ENCODE data around the gene NEDD4.
A peak's percentile ranks its signal among the peaks of the same experiment; 100 is the strongest.
"Not testable (repeated sequence)": the region's sequence is repeated elsewhere in the genome, so short reads cannot be mapped to it uniquely, and the experiment has no call there.

The NEDD4 gene

DNA sequence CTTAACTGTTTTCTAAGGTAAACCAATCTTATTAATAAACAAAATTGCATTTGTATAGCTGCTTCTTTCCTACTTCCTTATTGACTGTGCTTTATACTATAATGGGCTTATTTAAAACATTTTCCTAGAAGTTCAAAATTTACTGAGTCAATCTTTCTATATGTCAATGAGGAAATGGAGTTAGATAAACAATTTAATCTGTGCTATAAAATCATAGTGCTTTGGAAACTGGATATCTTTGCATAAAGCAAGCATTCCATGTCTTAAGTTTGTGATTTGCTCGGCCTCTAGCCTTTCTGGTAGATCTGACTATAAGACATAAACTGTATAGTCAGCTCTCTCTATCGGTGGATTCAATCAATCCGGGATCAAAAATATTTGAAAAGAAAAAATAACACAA, 99.6 kb downstream of the NEDD4 start:
- DNase-seq (ENCODE audit: low read depth): no peak

GRCh38 chr15:55891196-55891595, 102.2 kb downstream of the NEDD4 start:
- DNase-seq (ENCODE audit: low read depth): no peak

- DNase-seq (ENCODE audit: low read depth): no peak
Observed at GRCh38 chr15:55884223-55884622, 109.2 kb downstream of the NEDD4 start.

GRCh38 chr15:55879181-55879580, 114.2 kb downstream of the NEDD4 start:
- DNase-seq (ENCODE audit: low read depth): no peak

DNA sequence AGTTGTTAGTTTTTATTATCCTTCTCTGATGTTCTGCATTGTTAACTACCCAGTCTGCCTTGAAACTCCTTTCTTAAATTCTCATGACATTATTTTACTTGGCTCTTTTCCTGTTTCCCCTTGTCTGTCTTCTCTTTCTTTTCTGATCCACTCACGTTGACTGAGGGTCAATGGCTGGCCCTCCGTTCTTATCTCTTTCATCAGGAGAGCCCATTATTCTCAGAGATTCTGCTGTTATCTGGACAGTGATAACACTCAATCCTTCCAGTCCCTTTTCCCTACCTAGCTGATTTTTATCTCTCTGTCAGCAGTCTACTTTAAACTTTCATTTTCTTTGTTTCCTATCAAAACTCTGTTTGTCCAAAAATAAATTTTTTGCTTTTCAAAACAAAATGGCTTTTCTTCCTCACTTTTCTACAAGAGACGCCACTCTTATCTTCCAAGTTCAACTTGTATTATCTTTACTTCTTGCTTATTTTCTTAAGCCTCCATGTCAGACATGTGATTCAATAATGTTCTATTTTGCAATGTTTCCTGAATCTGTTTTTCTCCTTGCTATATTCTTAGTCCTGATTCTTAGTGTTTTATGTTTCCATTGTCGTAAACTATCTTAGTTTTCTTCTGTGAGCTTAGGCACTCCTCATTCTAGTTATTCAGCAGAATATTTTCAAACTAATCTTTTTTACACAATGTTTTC, 120.2 kb downstream of the NEDD4 start:
- no peak for DNase-seq (ENCODE audit: low read depth)

DNA sequence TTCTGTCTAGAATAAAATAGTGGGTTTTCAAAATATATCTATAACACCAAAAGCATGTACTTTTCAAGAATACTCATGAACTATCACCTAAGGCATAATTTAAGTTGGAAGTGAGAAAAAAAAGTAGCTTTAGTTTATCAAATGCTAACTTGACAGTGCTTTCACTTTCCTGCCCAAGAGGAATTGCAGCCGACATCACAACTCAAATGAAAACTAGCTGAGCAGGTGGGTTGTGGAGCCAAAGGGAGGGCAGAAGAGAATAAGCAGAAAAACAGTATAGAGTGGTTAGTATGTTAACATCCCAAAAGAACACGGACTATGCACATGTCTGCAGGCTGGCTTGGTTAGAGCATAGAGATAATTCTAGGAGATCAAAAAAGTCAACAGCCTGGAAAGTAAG, 120.9 kb downstream of the NEDD4 start:
- DNase-seq (ENCODE audit: low read depth): no peak

DNA sequence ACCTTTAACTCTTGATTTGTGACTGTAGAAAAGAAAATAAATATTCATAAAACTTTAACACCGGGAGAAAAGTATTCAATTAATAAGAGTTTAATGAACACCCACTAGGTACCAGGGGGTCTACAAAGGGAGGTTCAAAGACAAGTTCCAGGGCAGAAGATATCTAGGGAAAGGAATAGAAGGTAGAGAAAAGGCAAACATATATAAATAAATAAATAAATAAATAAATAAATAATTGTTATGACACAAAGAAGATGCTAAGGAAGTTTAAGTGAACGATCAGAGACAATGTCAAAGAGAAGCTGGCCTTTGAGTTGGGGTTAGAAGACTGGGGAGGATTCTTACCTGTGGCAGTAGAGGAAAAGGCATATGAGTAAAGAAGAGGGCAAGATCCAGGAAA, 123.8 kb downstream of the NEDD4 start:
- DNase-seq (ENCODE audit: low read depth): no peak

DNA sequence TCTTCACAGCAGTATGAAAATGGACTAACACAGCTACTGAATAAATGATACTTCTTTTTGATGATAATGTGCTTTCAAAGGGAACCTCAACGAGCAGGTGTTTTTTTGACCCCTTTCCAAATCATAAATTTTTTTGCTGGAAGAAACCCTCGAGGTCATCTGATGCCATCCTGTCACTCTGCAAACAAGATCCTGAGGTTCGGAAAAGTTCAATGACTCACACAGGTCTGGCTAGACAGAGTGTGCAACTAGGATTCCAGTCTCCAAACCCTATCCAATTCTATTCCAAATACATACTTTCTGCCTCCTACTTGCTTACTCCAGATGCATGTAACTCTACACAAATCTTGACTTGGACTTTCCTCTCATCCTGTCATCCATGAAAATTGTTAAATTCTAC, 124.7 kb downstream of the NEDD4 start:
- no peak for DNase-seq (ENCODE audit: low read depth)

GRCh38 chr15:55868291-55868690, 125.1 kb downstream of the NEDD4 start:
- not testable (repeated sequence) for DNase-seq (ENCODE audit: low read depth)

DNA sequence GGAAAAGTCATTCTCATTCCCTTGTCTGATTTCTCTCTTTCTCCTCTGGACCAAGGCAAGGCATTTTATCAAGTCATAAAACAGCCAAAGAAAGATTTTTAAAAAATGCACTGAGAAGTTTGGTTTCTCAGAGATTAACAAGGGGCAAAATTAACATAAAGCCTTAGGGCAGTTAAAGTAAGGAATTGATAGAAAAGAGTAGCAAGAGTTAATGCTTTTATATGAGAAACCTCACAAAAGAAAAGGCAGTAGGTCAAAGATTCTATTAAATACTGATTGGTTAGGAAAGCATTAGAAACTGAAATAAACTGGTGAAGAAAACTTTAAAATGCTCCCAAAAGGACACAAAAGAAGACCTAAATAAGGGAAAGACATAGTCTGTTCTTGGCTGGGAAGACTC, 129.5 kb downstream of the NEDD4 start:
- DNase-seq (ENCODE audit: low read depth): no peak

DNA sequence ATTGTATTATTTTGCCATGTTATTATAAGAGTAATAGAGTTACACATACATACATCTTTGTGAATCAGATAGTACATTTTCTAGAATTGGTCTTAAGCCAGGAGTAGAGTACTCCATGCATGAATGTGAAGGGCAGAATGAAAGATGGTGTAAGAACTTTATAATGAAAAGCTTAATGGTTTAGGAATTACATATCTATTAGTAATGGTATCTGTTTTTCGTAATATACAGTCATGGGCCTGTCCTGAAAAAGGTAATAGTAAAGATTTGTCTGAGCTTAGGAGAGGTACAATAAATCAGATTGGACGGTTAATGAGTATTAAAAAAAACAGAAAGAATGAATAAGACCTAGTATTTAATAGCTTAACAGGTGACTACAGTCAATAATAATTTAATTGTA, 132.3 kb downstream of the NEDD4 start:
- no peak for DNase-seq (ENCODE audit: low read depth)

- DNase-seq (ENCODE audit: low read depth): no peak
Observed at GRCh38 chr15:55860468-55860867, 132.9 kb downstream of the NEDD4 start.

- DNase-seq (ENCODE audit: low read depth): no peak
Observed at GRCh38 chr15:55859681-55860080, 133.7 kb downstream of the NEDD4 start.

DNA sequence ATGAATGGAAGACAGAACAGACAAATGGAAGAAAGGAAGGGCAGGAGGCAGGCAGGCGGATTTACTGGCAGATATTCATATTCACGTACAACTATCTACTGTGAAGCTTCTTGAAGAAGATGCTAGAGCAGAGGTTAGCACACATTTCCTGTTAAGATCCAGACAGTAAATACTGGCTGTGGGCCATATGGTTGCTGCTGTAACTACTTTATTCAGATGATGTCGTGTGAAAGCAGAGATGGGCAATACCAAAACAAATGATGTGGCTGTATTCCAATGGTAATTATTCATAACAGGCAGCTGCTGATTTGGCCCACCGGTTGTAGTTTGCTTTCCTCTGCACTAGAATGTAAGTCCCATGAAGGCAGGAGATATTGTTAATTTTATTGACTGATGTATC, 134.8 kb downstream of the NEDD4 start:
- no peak for DNase-seq (ENCODE audit: low read depth)

DNA sequence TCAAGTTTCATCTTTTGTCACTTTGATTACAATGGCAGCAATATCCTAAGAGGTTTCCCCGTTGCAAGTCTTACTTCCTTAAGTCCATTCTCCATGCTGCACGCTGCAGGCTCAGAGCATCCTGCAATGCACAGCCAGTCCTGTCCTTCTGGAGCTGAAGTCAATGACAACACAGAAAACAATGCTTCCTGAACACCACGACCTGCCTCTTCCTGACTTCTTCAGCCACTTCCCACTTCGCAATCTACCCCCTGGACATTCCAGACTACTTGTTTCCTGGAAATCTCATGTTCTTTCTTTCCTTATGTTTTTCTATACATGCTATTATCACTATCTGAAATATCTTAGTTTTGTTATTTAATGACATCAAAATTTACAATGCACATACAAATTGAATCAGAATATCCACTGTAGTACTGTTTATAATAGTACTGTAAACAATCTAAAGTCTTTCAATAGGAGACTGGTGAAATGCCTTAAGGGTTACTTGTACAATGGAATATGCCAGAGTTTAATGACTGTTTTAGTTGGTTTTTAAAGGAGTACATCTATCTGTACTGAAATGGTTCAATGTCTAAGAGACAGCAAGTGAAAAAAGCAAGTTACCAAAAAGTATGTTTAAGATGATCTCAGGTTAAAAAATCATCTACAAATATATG, 136.8 kb downstream of the NEDD4 start:
- DNase-seq (ENCODE audit: low read depth): no peak

GRCh38 chr15:55853134-55853533, 140.3 kb downstream of the NEDD4 start:
- DNase-seq (ENCODE audit: low read depth): no peak

- DNase-seq (ENCODE audit: low read depth): peak; percentile 29
Observed at GRCh38 chr15:55846116-55846707, 147.2 kb downstream of the NEDD4 start.

GRCh38 chr15:55842897-55843296, 150.5 kb downstream of the NEDD4 start:
- not testable (repeated sequence) for DNase-seq (ENCODE audit: low read depth)

GRCh38 chr15:55835866-55836265, 157.5 kb downstream of the NEDD4 start:
- DNase-seq (ENCODE audit: low read depth): no peak

DNA sequence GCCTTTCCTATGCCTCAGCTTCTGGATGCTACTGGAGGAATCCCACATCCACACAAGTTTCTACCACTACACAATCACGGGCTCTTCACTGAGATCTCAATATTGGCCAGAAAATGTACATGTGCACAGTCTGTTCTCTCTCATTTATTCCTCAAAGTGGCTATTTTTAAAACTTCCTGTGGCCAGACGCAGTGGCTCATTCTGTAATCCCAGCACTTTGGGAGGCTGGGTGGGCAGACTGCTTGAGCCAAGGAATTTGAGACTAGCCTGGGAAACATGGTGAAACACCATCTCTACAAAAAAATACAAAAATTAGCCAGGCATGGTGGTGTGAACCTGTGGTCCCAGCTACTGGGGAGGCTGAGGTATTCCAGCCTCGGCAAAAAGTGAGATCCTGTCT, 159.1 kb downstream of the NEDD4 start:
- no peak for DNase-seq (ENCODE audit: low read depth)

DNA sequence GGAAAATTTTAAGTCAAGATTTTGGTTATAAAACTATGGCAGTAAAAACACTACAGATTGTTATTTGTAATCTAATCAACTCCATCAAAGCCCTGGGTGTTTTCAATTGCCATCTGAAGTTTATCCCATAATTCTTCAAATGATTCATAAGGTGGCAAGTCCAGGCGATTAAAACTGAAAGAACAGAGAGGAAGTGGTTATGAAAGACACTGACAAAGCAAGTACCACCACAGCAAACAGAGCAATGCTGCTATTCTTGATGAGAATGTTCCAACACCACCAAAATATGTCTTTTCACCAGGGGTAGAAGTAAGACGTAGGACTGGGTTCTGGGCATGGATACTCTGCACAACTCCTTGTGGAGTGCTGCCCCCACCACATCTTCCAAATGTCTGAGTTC, 163.6 kb downstream of the NEDD4 start:
- DNase-seq (ENCODE audit: low read depth): no peak

GRCh38 chr15:55827955-55828354, 165.5 kb downstream of the NEDD4 start:
- DNase-seq (ENCODE audit: low read depth): no peak

DNA sequence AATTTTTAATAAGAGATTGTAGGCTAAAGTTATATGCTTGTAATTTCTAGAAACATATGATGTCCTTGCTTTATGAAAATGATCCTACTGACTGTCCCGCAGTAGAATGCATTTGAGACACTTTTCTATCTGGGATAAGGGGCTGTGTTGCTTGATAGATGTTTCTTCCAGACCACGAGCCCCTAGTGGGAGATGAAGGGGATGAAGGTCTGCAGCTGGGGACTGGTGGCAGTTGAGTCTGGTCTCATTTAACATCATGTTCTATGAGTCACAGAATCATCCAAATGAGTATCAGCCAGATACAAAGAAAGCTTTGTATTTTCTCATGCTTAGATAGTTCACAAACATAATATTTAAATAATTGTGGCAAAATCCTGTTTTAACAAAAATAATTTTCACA, 166.2 kb downstream of the NEDD4 start:
- DNase-seq (ENCODE audit: low read depth): no peak
